ENCODE measurements around the gene DNAAF1.
"Not testable (repeated sequence)": the region's sequence is repeated elsewhere in the genome, so short reads cannot be mapped to it uniquely, and the experiment has no call there.

DNAAF1 gene

DNA sequence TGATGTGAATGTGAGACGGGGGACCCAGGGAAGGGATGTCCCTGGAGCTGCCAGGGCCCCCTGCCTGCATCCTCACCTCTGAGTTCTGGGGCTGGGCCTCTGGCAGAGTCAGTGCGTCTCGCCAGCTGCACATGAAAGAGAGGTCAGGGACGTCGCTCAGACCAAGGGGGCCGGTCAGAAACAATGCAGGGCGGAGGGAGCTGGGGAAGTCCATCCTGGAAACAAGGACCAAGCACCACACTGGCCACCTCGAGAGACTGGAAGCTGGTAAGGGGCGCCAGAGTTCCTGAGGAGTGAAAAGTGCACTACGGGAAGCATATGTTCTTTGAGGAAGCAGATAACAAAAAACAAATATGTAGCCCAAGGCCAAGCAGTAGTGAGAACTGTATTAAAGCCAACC lies 39.7 kb downstream of the DNAAF1 start:
- DNase-seq: no peak

DNA sequence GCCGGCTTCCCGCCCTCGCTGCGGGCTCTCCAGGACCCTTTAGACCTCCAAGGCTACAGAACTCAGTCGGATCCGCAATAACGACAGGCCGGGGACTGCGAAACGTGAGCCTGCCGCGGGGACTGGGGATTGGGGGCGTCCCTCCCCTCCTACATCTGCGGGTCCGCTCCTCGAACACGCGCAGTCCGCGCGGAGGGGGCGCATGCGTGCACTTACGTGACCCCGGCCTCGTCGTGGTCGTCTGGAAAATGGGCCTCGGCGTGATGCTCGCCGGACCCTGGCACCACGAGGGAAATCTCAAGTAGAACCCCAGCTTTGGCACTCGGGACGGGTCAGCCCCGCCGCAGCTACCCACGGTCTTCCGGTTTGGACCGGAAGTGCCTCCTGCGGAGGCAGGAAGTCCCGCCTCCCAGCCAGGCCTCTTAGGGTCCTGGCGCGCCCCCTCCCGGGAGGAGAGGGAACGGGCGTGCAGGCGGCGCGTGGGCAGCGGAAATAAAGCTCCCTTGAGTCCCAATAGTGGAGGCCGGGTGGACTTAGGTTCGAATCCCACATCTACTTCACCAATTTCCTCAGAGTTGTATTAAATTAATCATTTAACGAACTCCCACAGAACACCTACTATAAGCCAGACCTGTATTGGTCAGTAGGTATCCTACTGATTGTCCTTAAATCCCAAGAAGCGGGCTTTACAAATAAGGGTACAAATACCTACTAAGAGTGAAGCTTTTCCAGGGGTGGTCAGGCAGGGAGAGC lies 41.8 kb downstream of the DNAAF1 start, which contains the start of gene TAF1C:
TSS of gene TAF1C (minus strand) at position 373 of the 753 bp plus-strand sequence. CDS start 2,069 bp downstream, outside the sequence.
- peak; percentile 98 to 99 (median 99) for DNase-seq

- DNase-seq: peak in 2 of 3 donors; percentile 27 to 36
Measured at GRCh38 chr16:84190731-84191388, 45.8 kb downstream of the DNAAF1 start, which contains the start of gene ADAD2. Gene ADAD2, plus strand, starts transcription at chr16:84191157. Its CDS starts 74 bp downstream, at chr16:84191231.

GRCh38 chr16:84191466-84191865 lies 46.4 kb downstream of the DNAAF1 start:
- no peak for DNase-seq

- no peak for DNase-seq
Measured at GRCh38 chr16:84193480-84193879, 48.4 kb downstream of the DNAAF1 start.

DNA sequence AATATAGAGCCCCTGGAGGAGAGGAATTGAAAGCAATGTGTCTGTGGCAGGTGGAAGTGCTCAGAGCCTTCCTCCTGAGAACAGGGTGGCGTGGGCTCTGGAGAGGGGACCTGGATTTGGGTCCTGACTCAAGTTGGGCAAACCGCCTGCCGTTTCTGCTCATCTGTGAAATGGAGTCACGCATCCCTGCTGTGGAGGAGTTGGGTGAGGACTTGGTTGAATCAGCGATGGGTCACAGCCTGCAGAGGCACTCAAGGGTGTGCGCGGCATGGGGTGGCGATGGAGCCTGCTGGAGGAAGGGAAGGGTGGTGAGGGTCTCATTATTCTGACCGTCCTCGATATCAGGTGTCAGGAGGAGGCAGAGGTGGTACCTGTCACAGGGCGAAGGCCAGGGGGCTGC lies 48.9 kb downstream of the DNAAF1 start:
- no peak for DNase-seq

- DNase-seq: no peak
Measured at GRCh38 chr16:84194470-84195200, 49.5 kb downstream of the DNAAF1 start.

GRCh38 chr16:84195201-84196093 lies 50.3 kb downstream of the DNAAF1 start:
- DNase-seq: no peak

DNA sequence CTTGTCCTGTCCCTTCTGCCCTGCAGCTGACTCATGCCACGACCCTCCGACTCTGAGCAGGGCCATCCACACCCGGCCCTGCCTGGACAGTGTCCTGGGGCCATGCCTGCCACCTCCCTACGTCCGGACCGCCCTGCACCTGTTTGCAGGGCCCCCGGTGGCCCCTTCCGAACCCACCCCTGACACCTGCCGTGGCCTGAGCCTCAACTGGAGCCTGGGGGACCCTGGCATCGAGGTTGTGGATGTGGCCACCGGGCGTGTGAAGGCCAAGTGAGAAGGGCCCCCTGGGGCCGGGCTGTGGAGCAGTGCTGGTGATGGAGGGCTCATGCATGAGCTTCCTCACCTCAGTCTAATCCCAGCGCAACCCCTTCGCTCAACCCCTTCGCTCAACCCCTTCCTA lies 51.0 kb downstream of the DNAAF1 start:
- DNase-seq: no peak

DNA sequence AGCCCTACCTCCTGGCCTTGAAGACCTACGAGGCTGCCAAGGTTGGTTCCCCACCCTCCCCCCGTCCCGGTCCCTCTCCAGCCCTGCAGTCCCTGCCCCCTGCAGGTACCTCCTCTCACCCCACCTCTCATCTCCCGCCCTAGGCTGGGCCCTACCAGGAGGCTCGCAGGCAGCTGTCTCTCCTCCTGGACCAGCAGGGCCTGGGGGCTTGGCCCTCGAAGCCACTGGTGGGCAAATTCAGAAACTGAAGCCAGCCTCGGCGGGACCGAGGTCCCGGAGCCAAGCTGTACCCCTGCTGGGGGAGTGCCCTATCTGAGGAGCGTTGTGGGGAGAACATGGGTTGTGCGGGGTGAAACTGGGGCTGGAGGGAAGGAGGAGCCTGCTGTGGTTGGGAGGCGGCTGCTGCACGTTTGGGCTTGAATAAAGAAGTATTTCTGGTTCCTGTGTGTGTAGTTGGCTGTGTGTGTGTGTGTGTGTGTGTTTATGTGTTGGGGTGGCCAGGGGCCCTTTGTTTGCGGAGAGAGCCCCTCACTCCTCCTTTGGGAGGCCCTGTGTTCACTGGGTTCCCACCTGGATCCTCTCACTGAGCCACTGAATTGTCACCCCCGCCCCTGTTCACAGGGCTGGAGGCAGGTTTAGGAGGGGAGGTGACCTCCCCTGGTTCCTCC lies 51.8 kb downstream of the DNAAF1 start:
- no peak for DNase-seq

GRCh38 chr16:84197466-84198128 lies 52.5 kb downstream of the DNAAF1 start:
- DNase-seq: no peak

- DNase-seq: peak in 1 of 3 donors; percentile 10
Measured at GRCh38 chr16:84198401-84198800, 53.3 kb downstream of the DNAAF1 start.

GRCh38 chr16:84199097-84199496 lies 54.0 kb downstream of the DNAAF1 start:
- no peak for DNase-seq

DNA sequence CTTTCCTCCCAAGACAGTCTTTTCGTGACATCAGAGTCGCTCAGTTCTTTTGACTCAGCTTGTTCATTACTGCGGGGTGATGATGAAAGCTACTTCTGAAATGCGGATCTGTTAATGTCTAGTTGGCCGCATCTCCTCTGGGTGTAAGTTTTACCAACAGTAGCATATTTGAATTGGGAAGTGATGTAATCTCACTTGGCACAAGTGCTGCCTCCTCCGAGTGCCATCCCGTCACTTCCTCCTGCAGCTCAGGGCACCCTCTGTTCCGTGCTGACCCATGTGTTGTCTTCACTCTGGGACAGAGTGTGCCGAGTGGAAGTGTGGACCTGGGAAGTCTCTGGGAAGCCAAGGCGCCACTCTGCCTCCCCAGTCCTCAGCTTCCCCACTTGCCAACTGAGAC lies 54.8 kb downstream of the DNAAF1 start:
- DNase-seq: peak; percentile 79 to 97 (median 90)

GRCh38 chr16:84204551-84204950 lies 59.4 kb downstream of the DNAAF1 start:
- DNase-seq: not testable (repeated sequence)

DNA sequence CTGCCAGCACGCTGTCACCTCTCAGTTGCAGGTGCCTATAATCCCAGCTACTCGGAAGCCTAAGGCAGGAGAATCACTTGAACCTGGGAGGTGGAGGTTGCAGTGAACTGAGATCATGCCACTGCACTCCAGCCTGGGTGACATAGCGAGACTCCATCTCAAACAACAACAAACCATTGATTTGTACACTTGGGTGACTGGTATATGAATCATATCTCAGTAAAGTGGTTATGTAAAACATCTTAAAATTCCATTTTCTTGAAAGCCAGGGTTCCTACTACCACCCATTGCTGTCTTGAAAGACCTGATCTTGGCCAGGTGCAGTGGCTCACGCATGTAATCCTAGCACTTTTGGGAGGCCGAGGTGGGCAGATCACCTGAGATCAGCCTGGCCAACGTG lies 60.0 kb downstream of the DNAAF1 start:
- DNase-seq: peak in 1 of 3 donors; percentile 10

- DNase-seq: no peak
Measured at GRCh38 chr16:84205976-84206691, 61.0 kb downstream of the DNAAF1 start.

GRCh38 chr16:84207251-84207650 lies 62.1 kb downstream of the DNAAF1 start:
- no peak for DNase-seq

DNA sequence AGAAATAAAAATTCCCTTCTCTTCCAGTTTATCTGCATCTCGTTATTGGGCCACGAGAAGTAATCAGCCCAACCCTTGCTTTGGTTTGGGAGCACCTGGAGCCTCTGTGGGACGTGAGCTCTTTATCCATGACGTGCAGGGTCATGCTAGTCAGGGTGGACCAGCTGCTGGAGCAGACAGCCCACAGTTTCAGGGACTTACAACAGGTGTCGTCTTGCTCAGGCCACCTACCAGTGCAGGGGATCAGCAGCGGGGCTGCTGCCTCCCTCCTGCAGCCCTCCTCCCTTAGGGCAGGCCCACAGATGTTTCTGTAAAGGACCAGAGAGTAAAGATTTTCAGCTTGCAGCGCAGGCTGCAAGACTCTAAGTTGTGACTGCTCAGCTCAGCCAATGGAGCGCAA lies 62.8 kb downstream of the DNAAF1 start:
- DNase-seq: no peak

- DNase-seq: peak in 2 of 3 donors; percentile 35 to 47
Measured at GRCh38 chr16:84209989-84210388, 64.9 kb downstream of the DNAAF1 start.

DNA sequence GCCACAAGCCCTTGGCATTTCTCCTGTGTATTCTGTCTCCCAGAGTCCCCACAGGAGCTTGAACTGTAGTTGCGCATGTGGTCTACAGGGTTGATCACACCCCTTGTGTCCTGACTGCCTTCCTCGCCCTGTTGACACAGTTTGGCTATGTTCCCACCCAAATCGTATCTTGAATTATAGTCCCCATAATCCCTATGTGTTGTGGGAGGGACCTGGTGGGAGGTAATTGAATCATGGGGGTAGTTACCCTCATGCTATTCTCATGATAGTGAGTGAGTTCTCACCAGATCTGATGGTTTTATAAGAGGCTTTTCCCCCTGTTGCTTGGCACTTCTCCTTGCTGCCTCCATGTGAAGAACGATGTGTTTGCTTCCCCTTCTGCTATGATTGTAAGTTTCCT lies 67.0 kb downstream of the DNAAF1 start:
- DNase-seq: no peak

Measured in suppressor macrophage treated with lipopolysaccharide for 1 hour (primary cell).